HG03039 (cell line): ENCODE measurements around the gene HOXA10.

Experiments used
- ATAC-seq: cut with Tn5 transposase; IDR thresholded peaks from one replicate; pipeline ENCODE4 v1.9.1; 2021; ENCODE audit warnings: mild to moderate bottlenecking, moderate library complexity; ENCODE audit not compliant: unreplicated experiment

The HOXA10 gene

DNA sequence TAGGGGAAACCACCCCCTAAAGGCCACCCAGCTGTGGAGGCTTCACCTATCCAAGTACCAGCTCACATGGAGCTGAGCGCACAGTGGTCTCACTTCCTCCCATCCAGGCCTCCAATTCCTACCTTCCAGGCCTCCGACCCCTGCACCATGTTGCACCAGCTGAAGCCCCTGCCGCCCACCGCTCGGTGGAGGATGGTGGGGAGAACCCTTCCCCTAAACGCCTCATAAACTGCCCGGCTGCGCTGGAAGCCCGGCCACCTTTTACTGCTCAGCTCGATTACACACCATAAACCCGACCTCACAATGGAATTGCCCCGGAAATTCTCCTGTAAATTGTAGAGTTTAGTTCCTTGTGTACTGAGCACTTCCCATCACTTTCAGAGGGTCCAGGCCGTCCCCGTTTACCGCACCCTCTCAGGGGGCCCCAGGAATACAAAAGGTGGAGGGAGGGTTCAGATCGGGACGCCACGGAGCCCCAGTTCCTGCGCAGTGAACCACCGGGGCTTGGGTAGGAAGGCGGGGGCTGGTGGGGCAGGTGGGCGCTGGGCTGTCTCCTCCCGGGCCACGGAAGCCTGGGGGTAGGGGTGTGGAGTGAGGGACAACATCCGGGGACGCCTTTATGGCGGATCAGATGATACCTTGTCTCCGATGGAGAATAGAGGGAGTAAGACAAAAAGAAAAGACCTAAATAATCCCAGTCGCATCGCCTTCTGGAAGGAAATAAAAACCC, 16.3 kb downstream of the HOXA10 start:
- ATAC-seq, result no peak

GRCh38 chr7:27156916-27157701, 17.0 kb downstream of the HOXA10 start:
- no peak for ATAC-seq

GRCh38 chr7:27156508-27156898, 17.6 kb downstream of the HOXA10 start, which contains the start of gene HOXA7:
TSS of gene HOXA7 (minus strand) at chr7:27156675. CDS start at chr7:27156545, 130 bp downstream.
- ATAC-seq, result no peak

- ATAC-seq, result no peak
Measured at GRCh38 chr7:27155816-27156507, 18.2 kb downstream of the HOXA10 start.

GRCh38 chr7:27154901-27155815, 19.0 kb downstream of the HOXA10 start:
- ATAC-seq, result no peak

DNA sequence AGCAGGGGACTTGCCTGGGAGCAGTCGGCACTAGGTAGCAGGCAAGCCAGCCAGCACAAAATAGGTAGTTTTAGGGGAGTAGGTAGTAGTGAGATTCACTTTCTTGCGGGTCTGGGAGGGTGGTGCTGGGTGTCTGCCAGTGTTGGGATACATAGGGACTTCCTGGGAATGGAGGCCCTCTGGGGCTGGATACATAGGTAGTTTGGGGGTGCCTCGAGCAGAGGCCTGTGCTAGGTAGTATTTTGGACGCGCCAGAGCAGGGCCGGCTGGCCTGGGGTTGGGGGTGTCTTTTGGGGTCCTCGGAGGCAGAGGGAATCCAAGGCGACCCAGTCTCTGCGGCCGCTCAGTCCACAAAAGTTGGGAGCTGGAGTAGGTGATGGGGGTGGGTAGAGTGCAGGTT, 19.8 kb downstream of the HOXA10 start:
- ATAC-seq, result no peak

DNA sequence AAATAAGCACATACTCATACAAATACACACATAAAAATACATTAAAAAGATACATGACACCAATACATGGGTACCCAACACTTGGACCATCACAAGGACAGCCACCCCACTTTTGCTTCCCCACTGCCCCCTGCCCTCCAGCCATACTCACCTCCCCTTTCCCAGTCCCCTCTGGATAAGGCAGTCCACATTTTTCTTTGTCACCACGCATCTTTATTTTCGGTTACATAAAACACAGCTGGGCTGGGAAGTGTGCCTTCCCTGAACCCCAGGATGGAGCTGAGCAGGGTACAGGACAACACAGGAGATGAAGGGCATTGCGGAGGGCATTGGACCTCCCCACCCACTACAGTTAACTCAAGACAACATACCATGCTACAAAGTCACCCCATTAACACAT, 20.6 kb downstream of the HOXA10 start:
- ATAC-seq, result no peak

DNA sequence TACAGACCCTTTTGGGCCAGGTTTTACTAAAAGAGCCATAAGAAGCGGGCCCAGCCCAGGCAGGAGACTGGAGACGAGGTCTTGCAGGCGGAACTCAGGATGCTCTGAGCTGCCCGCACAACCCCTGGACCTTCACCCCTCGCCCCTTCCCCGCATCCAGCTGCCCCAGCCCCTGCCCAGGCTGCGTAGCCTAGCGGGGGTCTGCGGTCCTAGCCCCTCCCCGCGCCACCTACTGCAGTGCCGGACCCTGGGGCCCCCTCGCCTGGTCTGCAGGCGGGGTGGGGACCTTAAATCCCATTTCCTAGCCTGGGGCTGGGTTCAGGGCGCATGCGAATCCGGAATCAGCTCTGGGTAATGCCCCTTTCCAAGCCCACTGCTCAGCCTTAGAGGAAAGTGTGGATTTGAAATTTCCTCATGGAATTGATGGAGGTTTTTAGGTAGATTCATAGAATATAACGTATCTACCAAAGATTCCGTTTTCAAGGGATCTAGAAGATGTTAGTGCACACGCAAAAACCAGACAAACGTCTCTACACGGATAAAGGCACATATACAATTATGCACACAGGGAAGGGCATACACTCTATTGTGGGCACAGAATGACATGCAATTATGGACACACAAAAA, 21.2 kb downstream of the HOXA10 start:
- no peak for ATAC-seq

DNA sequence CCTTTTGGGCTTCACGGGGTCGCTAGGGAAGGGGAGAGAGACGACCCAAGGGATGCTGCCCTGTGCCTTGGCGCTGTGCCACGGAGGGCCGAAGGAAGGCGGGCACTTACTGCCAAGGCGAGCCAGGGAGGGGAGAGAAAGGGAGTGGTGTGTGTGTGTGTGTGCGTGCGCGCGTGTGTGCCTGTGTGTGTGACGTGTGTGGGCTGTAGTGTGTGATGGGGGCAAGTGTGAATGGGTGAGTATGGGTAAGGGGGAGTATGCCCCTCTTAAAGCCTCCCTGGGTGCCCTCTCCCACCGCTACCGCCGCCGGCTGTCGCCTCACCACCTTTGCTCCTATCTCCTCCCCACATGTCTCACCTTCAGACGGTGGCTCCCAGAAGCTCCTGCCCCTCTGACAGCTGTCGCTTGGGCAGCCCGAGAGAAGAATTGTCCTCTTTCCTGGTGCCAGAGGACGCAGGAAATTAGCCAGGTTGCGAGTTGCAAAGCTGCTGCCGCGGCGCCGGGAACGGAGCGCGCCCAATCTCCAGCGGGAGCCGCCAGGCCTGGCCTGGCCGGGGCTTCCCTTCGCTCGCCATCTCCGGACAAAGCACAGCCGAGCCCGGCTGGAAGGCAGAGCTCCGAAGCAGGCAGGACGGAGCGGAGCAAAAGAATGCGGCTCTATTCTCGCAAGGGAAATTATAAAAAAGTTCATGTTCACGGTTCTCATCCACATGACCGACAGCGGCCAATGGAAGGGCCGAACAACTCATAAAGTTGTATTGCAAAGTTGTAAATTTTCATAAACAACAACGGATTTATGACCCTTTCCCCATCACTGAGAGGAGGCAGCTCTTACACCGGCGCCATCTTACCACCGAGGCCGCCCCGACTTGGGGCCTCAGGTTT, 21.9 kb downstream of the HOXA10 start, which contains the start of gene HOXA3:
Gene HOXA3, minus strand, starts transcription at position 653 of the 885 bp plus-strand sequence. CDS start 41,943 bp downstream, outside the sequence.
- no peak for ATAC-seq

DNA sequence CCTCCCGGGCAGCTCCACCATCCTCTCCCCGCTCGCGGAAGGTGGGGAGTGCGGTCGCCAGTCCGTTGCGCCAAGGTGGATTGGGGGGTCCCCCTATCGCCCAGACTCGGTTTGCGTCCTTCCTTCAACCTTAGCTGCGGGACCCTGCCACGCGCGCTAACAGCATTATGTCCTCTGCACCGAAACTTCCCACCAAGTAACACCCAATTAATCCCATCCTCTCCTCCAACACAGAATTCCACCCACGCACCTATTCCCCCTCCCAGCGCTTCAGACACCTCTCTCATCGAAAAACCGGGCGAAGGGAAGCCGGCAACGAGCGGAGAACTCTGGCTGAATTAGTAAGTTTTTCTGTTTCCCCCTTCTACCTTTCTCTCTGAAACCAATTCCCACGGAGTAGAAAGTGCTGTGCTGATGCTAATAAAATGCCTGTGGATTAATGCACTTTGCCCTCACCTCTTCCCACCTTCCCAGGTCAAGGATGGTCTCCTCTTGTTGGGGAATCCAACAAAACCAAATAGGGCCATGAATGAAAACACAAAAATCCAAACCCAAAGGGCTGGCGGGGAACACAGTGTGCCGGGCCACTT, 22.7 kb downstream of the HOXA10 start:
- no peak for ATAC-seq

DNA sequence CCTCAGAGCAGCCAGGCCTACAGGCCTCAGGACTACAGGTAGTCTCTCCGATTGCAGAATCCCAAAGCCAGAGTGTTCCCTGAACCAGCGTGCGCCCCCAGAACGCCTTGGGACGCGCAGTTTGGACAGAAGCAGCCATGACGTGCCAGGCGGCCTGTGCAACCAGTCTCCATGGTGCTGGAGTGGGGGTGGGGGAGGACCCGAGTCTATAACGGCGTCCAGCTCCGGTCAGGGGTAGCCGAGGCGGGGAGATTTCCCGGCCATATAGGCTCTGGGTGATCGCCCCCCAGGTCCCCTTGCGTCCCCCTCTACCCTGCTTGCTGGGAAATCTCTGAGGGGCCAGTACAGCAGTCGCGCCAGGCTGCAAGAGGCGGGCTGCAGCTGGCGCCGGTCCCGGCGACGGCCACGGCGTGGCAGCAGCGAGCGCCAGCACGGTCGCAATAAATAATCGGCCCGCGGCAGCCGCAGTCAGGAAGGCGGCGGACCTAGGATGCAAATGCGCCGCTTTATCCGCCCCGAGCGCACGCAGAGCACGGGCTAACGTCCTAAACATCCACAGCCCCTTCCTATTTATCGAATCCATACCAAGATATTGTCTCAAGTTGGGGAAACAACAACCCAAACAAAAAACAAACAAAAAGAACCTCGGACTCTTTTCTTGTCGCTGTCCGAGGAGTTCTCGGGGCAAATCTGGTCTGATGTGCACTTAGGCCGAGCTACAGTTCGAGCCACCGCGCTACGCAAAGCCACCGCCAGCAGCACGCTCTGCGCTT, 23.4 kb downstream of the HOXA10 start:
- no peak for ATAC-seq

DNA sequence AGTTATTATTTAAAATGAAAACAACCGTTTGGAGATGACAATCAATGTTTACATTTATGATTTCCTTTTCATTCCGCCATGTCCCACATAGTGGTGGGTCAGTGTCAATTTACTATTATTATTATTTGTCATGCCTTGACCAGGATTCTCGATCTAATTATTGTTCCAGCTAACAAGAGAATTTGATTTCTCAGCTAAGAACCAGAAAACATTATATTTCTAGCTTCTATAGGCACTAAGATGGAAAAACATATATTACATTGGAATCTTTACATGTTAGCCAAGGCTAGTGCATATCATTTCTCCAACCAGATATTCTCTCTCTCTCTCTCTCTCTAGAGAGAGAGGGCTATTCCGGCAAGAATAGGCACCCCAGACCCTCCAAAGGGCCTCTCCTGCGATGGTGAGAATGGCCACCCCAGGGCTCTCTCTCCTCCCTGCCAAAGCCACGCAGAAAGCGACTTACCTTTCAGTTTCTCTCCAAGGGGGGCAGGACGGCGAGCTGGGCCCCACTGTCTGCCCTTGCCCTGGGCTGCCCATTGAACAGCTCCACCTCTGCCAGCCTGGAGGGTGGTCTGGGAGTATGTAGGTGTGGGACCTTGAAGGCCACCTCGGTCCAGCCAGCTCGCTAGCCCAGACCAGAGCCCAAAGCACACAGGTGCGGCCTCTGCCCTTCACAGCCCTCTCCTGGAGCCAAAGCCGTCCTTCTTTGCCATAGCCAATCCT, 24.1 kb downstream of the HOXA10 start:
- ATAC-seq, result no peak

- no peak for ATAC-seq
Measured at GRCh38 chr7:27148756-27149641, 25.1 kb downstream of the HOXA10 start.

- no peak for ATAC-seq
Measured at GRCh38 chr7:27148031-27148755, 25.9 kb downstream of the HOXA10 start.

- no peak for ATAC-seq
Measured at GRCh38 chr7:27147199-27148030, 26.7 kb downstream of the HOXA10 start, which contains the start of gene HOXA6. TSS of gene HOXA6 (minus strand) at chr7:27147774. CDS start at chr7:27147749, 25 bp downstream.
